ENCODE results near the gene NPB.

Gene NPB

GRCh38 chr17:81901167-81902022 is 643 bp upstream of the NPB start:
- H3K27me3 Mint-ChIP-seq, result peaks cover 7% of the 10 kb centered on the region
- DNase-seq (no peak), ATAC-seq (peak; percentile 21)
- no peak overlapping the region for H3K4me3 Mint-ChIP-seq
- no peaks in the 10 kb centered on the region for H3K9me3 Mint-ChIP-seq
- no peak overlapping the region for H3K27ac Mint-ChIP-seq
- H3K36me3 Mint-ChIP-seq (ENCODE audit: low read depth), result peaks cover 12% of the 10 kb centered on the region
- peaks cover 6% of the 10 kb centered on the region for H3K4me1 Mint-ChIP-seq

- Mint-ChIP-seq H3K27ac (no peak overlapping the region), H3K9me3 (no peaks in the 10 kb centered on the region), H3K27me3 (peaks cover 7% of the 10 kb centered on the region), H3K36me3 (ENCODE audit: low read depth) (peaks cover 11% of the 10 kb centered on the region), H3K4me1 (peaks cover 6% of the 10 kb centered on the region), H3K4me3 (no peak overlapping the region)
- DNase-seq (no peak), ATAC-seq (no peak)
Measured at GRCh38 chr17:81902653-81903414, 796 bp downstream of the NPB start.

DNA sequence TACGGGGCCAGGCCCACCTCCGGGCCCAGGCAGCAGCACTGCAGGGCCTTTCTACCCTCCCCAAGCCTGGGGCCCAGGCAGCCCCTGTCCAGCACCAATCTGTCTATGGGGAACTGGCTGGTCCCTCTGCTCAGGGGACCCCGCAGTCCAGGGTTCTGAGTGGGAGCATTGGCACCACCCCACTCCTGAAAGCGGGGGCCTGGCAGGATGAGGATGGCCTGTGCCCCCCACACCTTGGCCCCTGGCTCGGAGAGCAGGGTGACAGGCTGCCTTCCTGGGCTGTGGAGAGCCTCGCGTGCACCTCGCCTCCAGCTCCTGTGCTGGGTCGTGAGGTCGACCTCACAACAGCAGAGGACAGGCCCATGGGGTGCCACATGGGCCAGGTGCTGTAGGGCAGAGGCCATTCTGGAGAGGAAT is 1.4 kb downstream of the NPB start:
- Mint-ChIP-seq H3K36me3 (ENCODE audit: low read depth) (peaks cover 10% of the 10 kb centered on the region), H3K27ac (no peak overlapping the region), H3K4me1 (peaks cover 6% of the 10 kb centered on the region), H3K9me3 (no peaks in the 10 kb centered on the region), H3K27me3 (peaks cover 7% of the 10 kb centered on the region), H3K4me3 (no peak overlapping the region)
- ATAC-seq (no peak), DNase-seq (no peak)

DNA sequence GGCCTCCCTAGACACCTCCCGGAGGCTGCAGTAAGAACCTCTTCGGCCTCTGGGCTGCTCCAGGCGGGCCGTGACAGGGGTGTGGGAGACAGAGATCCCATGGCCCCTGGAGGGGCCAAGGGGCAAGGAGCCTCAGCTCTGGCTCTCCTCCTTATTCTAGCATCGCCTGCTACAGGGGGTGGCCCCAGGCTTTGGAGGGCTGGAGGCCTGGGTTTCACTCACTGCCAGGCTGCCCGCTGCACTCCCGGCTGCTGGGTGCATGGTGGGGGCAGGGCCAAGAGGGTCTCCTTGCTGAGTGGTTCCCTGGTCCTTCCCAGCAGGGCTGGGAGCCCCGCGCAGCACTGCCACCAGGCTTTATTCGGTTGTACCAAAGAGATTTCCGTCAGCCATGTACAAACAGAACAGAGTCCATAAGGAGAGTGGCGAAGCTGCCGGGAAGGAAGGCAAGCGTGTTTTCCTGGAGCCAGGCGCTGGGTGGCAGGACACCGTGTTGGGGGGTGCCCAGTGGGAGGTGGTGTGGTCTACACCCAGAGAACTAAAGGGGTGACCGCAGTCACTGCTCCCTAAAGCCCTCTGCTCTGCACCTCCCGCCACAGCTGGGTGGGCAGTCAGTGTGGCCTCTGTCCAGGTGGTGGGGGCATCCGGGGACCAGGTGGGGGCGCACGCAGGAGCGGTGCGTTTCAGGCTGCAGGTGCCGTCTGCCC is 2.0 kb downstream of the NPB start:
- H3K4me3 Mint-ChIP-seq, result no peak overlapping the region
- no peaks in the 10 kb centered on the region for H3K9me3 Mint-ChIP-seq
- H3K36me3 Mint-ChIP-seq (ENCODE audit: low read depth), result peaks cover 11% of the 10 kb centered on the region
- H3K4me1 Mint-ChIP-seq, result peaks cover 6% of the 10 kb centered on the region
- DNase-seq (no peak), ATAC-seq (no peak)
- peaks cover 7% of the 10 kb centered on the region for H3K27me3 Mint-ChIP-seq
- H3K27ac Mint-ChIP-seq, result no peak overlapping the region

DNA sequence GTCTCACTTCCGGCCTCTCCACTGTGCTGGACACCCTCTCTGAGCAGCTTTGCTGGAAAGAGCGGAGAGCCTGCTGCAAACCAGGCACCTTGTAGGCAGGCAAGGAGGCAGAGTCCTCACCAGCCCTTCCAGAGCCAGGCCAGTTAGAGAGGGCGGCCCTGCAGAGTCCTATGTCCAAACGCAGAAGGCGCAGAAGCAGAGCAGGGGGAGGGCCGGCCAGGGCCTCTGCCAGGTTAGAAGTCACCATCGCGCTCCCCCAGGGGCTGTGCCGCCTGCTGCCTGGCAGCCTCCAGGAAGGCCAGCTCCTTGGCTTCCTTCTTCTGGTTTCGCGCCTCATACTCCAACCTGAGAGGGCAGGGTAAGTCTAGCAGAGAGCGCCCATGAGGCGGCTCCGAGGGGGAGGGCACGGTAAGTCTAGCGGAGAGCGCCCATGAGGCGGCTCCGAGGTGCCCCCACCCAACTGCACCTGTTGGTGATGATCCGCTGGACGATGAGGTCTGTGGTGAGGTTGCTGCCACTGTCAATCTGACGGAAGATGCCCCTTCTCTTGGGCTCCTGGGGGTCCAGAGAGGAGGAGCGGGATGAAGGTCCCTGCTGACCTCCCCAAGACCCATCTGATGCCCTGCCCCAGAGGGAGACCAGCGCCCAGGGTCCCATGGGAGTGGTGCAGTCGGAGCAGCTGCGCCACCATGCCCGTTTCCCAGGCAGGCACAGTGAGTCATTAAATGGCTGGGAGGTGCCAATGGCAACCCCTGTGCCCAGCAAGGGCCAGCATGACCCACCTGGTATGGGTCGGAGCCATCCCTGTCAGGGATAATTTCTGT is 2.8 kb downstream of the NPB start:
- H3K36me3 Mint-ChIP-seq (ENCODE audit: low read depth), result peaks cover 11% of the 10 kb centered on the region
- DNase-seq, result no peak
- H3K9me3 Mint-ChIP-seq, result no peaks in the 10 kb centered on the region
- H3K27me3 Mint-ChIP-seq, result peaks cover 7% of the 10 kb centered on the region
- no peak for ATAC-seq
- peaks cover 6% of the 10 kb centered on the region for H3K4me1 Mint-ChIP-seq
- no peak overlapping the region for H3K4me3 Mint-ChIP-seq
- no peak overlapping the region for H3K27ac Mint-ChIP-seq

DNA sequence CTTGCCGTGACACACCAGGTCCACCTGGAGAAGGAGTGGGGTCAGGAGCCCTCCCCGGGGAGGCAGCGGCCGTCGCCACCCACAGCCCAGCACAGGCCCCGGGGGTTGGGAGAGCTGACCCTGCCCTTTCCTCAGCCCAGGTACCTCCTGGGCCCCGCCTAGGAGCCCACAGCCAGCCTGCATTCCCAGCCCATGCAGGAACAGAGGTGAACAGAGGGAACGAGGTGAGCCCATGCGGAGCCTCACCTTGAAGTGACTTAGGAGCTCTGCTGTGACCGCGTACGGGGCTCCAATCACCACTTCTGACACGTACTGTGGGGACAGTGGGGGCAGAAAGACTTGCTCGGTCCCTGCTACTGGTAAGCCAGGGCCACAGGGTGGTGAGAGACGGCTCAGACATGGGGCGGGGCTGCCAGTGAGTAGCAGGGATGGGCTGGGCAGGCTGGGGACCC is 3.4 kb downstream of the NPB start:
- Mint-ChIP-seq H3K27me3 (peaks cover 7% of the 10 kb centered on the region), H3K4me3 (no peak overlapping the region), H3K36me3 (ENCODE audit: low read depth) (peaks cover 8% of the 10 kb centered on the region), H3K9me3 (no peaks in the 10 kb centered on the region), H3K4me1 (peaks cover 6% of the 10 kb centered on the region), H3K27ac (no peak overlapping the region)
- no peak for DNase-seq
- no peak for ATAC-seq

- H3K9me3 Mint-ChIP-seq, result no peaks in the 10 kb centered on the region
Measured at GRCh38 chr17:81905993-81906392, 4.0 kb downstream of the NPB start.

DNA sequence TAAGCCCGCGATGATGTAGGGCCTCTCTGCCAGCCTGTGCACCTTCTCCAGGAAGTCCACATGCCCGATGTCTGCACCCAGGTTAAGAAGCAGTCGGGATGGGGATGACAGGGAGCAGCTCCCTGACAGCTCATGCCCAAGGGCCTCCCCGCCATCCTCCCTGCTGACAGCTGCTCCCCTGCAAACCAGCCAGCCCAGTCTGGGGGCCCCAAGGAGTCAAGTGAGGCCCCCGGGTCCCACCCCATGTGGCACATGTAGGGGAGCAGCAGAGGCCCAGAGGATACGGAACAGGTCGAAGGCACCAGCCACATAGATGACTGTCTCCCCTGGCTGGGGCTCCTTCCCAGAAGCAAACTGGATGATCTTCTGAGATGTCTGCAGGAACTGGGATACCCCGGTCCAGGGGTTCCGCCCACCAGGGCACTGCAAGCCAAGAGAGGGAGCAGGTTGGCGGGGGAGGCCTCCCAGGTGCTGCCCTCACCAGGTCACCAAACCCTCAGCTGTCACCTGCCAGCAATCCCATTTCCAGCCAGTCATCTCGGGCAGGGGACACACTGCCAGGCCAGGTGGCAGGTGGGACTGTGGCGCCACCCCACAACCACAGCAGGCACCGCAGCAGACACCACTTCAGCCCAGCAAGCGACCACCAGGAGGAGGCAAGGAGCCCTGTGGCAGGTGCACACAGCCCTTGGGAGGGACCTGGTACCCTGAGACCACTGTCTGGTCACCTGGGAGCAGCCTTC is 4.6 kb downstream of the NPB start:
- DNase-seq (no peak), ATAC-seq (no peak)
- Mint-ChIP-seq H3K4me1 (peaks cover 2% of the 10 kb centered on the region), H3K36me3 (ENCODE audit: low read depth) (peaks cover 2% of the 10 kb centered on the region), H3K9me3 (no peaks in the 10 kb centered on the region), H3K27me3 (no peaks in the 10 kb centered on the region), H3K27ac (no peak overlapping the region), H3K4me3 (no peak overlapping the region)

More at GRCh38 chr17:81905993-81906392, 4.0 kb downstream of the NPB start:
- Mint-ChIP-seq H3K36me3 (ENCODE audit: low read depth) (peaks cover 5% of the 10 kb centered on the region), H3K4me1 (peaks cover 4% of the 10 kb centered on the region), H3K4me3 (no peak overlapping the region), H3K27ac (no peak overlapping the region), H3K27me3 (peaks cover 4% of the 10 kb centered on the region)
- DNase-seq (no peak), ATAC-seq (no peak)

GRCh38 chr17:81907219-81908145 is 5.4 kb downstream of the NPB start:
- Mint-ChIP-seq H3K36me3 (ENCODE audit: low read depth) (peaks cover 4% of the 10 kb centered on the region), H3K4me1 (peaks cover 4% of the 10 kb centered on the region), H3K27me3 (no peaks in the 10 kb centered on the region), H3K9me3 (no peaks in the 10 kb centered on the region), H3K4me3 (no peak overlapping the region), H3K27ac (no peak overlapping the region)
- ATAC-seq (no peak), DNase-seq (no peak)

DNA sequence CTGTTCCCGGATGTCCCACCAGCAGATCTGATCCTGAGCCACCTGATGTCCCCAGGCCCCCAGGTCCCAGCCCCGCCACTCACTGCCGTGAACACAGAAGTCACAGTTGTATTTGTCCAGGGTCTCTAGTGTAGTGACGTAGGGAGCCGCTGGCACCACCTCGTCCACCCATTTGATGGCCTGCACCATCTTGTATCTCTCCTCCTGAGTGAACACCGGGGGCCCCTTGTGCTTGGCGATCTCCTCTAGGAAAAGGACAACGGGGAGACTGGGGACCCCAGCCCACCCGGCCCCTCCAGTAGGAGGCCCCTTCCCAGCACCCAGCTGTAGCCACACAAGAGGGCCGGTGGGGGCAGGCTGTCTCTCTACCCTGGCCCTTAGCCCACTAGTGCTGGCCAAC is 6.8 kb downstream of the NPB start:
- Mint-ChIP-seq H3K36me3 (ENCODE audit: low read depth) (peaks cover 9% of the 10 kb centered on the region), H3K9me3 (no peaks in the 10 kb centered on the region), H3K4me3 (no peak overlapping the region), H3K27me3 (no peaks in the 10 kb centered on the region), H3K4me1 (peaks cover 3% of the 10 kb centered on the region), H3K27ac (no peak overlapping the region)
- DNase-seq (no peak), ATAC-seq (no peak)

DNA sequence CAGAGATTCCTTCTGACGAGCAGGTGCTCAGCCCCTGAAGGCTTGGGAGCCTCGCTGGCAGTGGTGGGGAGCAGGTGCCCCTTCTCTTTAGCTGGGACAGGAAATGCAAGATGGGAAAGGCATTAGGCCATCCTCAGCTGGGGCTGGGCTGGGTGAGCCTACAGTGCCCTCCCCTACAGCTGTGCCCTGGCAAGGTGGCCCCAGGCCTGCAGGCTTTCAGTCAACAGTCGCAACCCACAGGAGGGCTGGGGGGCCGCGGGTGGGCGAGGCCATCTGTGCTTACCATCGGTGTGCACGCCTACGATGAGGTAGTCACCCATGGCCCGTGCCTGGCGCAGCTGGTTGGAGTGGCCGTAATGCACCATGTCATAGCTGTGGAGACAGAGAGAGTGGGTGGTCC is 7.2 kb downstream of the NPB start:
- H3K27ac Mint-ChIP-seq, result no peak overlapping the region

DNA sequence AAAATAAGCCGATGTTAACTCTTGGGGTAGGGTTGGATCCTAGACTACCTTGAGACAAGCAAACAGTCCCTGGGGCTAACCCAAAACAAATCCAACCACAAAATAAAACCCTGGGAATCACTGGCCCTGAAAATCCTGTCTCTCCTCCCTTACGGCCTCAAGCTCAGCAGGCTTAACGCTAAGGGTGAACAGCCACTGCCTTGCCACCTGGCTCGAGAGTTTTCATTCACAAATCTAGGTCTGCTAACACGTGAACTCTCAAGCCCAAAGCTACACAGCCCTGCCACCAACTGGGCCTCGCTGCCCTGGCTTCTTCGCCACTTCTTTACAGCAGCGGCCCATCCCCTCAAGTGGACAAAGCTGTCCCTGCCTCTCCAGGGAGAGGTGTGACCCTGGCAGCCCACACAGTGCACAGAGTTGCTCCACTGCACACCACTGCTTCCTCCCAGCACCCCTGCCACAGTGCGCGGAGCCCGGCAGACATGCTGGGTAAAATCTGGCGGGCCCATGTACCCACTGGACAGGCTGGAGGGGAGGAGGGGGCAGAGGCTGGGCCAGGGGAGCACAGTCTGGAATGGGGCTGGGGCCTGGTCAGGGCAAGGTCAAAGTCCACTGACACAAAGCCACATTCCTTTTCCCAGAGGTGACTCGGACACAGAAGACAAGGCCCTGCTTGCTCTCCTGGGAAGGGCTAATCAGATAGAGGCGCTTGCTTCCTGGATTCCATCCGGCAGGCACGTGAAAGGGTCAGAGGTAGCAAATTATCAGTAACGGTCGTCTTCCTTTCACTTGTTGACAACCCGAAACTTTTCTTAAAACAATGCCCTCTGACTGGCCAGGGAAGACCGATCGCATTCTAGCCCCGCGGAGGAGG is 8.2 kb downstream of the NPB start:
- ATAC-seq, result no peak
- peaks cover 13% of the 10 kb centered on the region for H3K36me3 Mint-ChIP-seq (ENCODE audit: low read depth)
- H3K9me3 Mint-ChIP-seq, result no peaks in the 10 kb centered on the region
- peak overlapping the region; percentile 64 for H3K27ac Mint-ChIP-seq
- H3K4me3 Mint-ChIP-seq, result peak overlapping the region; percentile 81
- DNase-seq, result no peak
- H3K4me1 Mint-ChIP-seq, result peaks cover 3% of the 10 kb centered on the region
- H3K27me3 Mint-ChIP-seq, result no peaks in the 10 kb centered on the region

More for the DNA sequence above, 7.2 kb downstream of the NPB start:
- Mint-ChIP-seq H3K4me1 (peaks cover 3% of the 10 kb centered on the region), H3K4me3 (peak overlapping the region; percentile 11), H3K36me3 (ENCODE audit: low read depth) (peaks cover 9% of the 10 kb centered on the region), H3K9me3 (no peaks in the 10 kb centered on the region), H3K27me3 (no peaks in the 10 kb centered on the region)
- DNase-seq (no peak), ATAC-seq (no peak)

Data from activated naive CD8-positive, alpha-beta T cell treated with anti-CD3 and anti-CD28 coated beads, Interleukin-2, amount 50 U/mL, for 24 hours (primary cell).